ENCODE measurements around the gene MEGF11. TPM values are rescaled to one million over a fixed set of nuclear protein-coding genes. Genes with fewer than 3 reads are reported as not detected.

Gene MEGF11
- total RNA-seq, 1 experiment from 2014 or later: 0.03 TPM

DNA sequence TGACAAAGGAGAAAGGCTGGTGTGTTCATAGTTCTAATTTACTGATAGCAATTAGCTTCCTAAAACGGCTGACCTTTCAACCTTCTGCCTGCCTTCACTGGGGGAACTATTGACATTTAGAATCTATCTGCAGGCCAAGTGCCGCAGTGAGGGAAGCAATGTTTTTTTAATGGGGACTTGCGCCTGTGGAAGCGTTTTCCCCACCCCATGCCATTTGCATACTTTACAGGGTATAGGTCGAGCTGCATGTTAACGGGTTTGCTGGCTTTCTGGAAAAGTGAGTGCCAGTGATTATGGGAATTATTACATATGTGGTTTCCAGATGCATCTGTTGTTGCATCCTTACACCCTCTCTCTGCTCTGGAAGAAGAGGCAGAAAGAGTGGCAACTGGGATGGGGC is 204.2 kb downstream of the MEGF11 start:
- H3K27ac ChIP-seq: no peak overlapping the region
- H3K4me3 ChIP-seq: no peak overlapping the region
- no peaks in the 10 kb centered on the region for H3K36me3 ChIP-seq
- no peaks in the 10 kb centered on the region for H3K4me1 ChIP-seq (replicated peaks)
- peaks cover 6% of the 10 kb centered on the region; the same call in 1 of the 2 replicates for H3K27me3 ChIP-seq (replicated peaks)
- H3K9me3 ChIP-seq (replicated peaks): no peaks in the 10 kb centered on the region
- DNase-seq (ENCODE audit: low read depth in 1 of 2, low spot score in 2 of 2): no peak

DNA sequence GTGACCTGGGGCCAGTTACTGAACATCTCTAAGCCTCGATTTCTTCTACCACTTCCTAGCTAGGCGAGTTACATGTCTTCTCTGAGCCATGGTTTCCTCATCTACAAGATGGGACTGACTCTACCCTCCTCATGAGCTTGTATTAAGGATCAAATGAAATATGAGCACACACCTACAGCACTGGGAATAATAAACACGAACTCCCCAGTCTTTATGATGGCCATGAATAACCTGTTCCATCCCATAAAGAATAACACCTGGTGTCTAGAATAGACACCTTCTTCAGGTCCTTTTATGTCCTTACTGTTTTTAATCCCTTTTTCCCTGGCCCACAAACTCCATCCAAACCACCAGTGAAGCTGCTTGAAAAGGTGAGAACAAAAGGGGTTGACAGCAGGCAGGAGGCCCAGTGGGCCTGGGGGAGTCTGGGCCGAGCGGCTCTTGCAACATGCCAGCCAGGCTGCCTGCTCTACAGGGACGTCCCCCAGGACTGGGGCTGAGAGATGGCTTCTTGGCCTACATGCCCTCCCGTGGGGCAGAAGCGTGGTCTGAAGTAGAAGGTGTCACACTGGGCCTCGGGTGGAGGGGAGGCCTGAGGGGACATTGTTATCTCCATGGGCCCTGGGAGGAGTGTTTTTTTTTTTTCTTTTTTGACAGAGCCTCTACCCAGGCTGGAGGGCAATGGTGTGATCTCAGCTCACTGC is 206.1 kb downstream of the MEGF11 start:
- no peak overlapping the region for H3K27ac ChIP-seq
- H3K27me3 ChIP-seq (replicated peaks): peaks cover 13% of the 10 kb centered on the region; the same call in 1 of the 2 replicates
- DNase-seq (ENCODE audit: low read depth in 1 of 2, low spot score in 2 of 2): no peak
- no peaks in the 10 kb centered on the region for H3K9me3 ChIP-seq (replicated peaks)
- no peak overlapping the region for H3K4me3 ChIP-seq
- no peaks in the 10 kb centered on the region for H3K4me1 ChIP-seq (replicated peaks)
- no peaks in the 10 kb centered on the region for H3K36me3 ChIP-seq

DNA sequence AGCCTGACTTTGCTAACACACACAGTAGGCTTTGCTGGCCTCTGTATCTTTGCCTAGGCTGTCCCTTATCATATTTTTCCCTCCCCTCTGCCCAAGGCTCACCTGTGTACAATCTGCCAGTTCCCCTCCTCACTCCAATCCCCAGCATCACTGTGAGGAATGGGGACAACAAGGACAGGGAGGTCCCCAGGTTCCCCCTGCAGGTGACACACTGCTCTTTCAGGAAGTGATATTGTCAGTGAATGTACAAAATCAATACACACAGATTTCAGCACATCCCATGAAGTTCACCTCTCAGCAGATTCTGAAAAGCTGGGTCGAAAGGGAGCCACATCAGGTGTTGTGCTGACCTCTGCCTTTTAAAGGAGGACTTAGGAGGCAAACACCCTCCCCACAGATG is 206.8 kb downstream of the MEGF11 start:
- Histone ChIP-seq H3K27me3 (replicated peaks) (peaks cover 13% of the 10 kb centered on the region; the same call in 1 of the 2 replicates), H3K4me1 (replicated peaks) (no peaks in the 10 kb centered on the region), H3K36me3 (no peaks in the 10 kb centered on the region), H3K27ac (no peak overlapping the region), H3K4me3 (no peak overlapping the region), H3K9me3 (replicated peaks) (no peaks in the 10 kb centered on the region)
- DNase-seq (ENCODE audit: low read depth in 1 of 2, low spot score in 2 of 2): no peak

DNA sequence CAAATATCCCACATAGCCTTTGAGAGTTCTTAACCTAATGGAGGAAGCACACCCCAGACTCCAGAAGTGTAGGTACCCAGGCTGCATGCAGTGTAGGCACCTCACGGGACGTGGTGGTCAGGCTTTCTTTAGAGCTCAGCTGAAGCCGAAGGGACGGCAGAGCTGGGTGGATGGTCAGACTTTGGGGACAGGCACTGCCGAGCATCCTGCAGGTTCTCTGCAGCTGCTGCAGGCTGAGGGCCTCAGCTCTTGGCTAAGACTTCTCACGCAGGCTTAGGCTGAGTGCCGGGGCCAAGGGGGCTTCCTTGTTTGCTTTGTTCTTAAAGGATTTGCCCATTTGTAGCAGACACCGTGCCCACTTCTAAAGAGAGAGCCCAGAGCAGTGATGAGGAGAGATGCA is 207.2 kb downstream of the MEGF11 start:
- Histone ChIP-seq H3K4me1 (replicated peaks) (no peaks in the 10 kb centered on the region), H3K36me3 (no peaks in the 10 kb centered on the region), H3K4me3 (no peak overlapping the region), H3K9me3 (replicated peaks) (no peaks in the 10 kb centered on the region), H3K27me3 (replicated peaks) (peaks cover 17% of the 10 kb centered on the region), H3K27ac (no peak overlapping the region)
- no peak for DNase-seq (ENCODE audit: low read depth in 1 of 2, low spot score in 2 of 2)

DNA sequence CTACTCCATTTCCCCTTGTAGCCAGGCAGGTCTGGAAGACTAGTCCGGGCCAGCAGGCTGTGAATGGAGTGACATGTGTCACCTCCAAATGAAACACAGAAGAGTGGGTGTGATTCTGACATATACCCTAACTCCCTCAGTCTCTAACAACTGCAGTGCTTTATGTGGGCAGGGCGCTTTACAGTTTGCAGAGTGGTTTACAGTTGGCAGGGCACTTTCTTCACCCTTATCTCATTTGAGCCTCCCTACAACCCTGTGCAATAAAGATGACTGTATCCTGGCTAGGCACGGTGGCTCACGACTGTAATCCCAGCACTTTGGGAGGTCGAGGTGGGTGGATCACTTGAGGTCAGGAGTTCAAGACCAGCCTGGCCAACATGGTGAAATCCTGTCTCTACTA is 208.0 kb downstream of the MEGF11 start:
- H3K27me3 ChIP-seq (replicated peaks): peaks cover 25% of the 10 kb centered on the region
- no peaks in the 10 kb centered on the region for H3K36me3 ChIP-seq
- no peak overlapping the region for H3K4me3 ChIP-seq
- no peaks in the 10 kb centered on the region for H3K4me1 ChIP-seq (replicated peaks)
- H3K27ac ChIP-seq: no peak overlapping the region
- no peaks in the 10 kb centered on the region for H3K9me3 ChIP-seq (replicated peaks)
- no peak for DNase-seq (ENCODE audit: low read depth in 1 of 2, low spot score in 2 of 2)

DNA sequence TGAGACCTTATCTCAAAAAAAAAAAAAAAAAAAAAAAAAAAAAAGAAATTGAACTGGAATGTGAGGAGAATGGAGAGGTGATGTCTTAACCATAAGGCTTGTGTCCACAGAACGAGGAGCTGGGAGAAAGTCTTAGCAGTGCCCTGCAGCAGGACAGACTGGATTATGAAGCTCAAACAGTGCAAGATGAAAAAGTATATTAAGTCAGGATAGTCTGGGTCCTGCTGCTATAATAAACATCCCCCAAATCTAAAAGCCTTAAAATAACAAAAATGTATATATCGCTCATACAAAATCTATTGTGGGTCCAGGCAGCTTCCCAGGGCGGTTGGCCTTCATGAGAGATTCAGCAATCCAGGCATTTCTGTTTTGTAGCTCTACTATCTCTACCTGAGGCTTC is 208.7 kb downstream of the MEGF11 start:
- no peaks in the 10 kb centered on the region for H3K9me3 ChIP-seq (replicated peaks)
- H3K27ac ChIP-seq: no peak overlapping the region
- H3K4me3 ChIP-seq: no peak overlapping the region
- DNase-seq (ENCODE audit: low read depth in 1 of 2, low spot score in 2 of 2): no peak
- no peaks in the 10 kb centered on the region for H3K36me3 ChIP-seq
- H3K27me3 ChIP-seq (replicated peaks): peaks cover 32% of the 10 kb centered on the region
- no peaks in the 10 kb centered on the region for H3K4me1 ChIP-seq (replicated peaks)

DNA sequence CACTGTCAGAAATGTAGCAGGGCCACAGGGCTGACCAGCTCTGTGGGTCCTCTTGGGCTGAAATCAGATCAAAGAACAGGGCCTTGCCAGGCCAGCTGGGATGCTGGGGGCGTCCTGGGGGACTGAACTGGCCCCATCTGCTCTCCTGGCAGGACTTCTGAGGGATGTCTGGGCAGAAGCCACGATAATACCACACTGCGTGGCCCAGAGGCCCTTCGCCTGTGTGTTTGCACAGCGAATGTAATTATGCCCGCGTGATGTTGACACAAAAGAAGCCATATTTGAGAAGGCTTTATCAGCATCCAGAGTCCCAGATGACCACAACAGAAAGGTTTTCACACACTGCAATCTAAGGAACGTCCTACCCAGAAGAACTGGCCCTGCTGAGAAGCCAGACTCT is 210.3 kb downstream of the MEGF11 start:
- H3K4me1 ChIP-seq (replicated peaks): no peaks in the 10 kb centered on the region
- H3K9me3 ChIP-seq (replicated peaks): no peaks in the 10 kb centered on the region
- no peak overlapping the region for H3K4me3 ChIP-seq
- H3K27me3 ChIP-seq (replicated peaks): peaks cover 37% of the 10 kb centered on the region
- H3K27ac ChIP-seq: no peak overlapping the region
- H3K36me3 ChIP-seq: no peaks in the 10 kb centered on the region
- no peak for DNase-seq (ENCODE audit: low read depth in 1 of 2, low spot score in 2 of 2)

DNA sequence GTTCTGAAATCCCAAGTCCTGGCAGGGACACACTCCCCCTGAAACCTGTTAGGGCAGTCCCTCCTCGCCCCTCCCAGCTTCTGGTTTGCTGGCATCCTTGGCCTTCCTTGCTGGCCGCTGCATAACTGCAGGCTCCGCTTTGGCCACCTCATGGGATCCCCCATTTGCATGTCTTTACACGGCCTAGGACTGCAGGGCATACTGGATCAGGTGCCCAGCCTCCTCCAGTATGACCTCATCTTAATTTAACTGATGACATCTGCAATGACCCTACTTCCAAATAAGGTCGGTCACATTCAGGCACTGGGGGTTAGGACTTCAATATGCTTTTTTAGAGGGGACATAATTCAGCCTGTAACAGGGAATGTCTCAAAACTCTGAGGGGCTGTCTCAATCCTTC is 210.9 kb downstream of the MEGF11 start:
- Histone ChIP-seq H3K27me3 (replicated peaks) (peaks cover 44% of the 10 kb centered on the region), H3K4me1 (replicated peaks) (no peaks in the 10 kb centered on the region), H3K9me3 (replicated peaks) (no peaks in the 10 kb centered on the region), H3K4me3 (no peak overlapping the region), H3K27ac (no peak overlapping the region), H3K36me3 (no peaks in the 10 kb centered on the region)
- no peak for DNase-seq (ENCODE audit: low read depth in 1 of 2, low spot score in 2 of 2)

DNA sequence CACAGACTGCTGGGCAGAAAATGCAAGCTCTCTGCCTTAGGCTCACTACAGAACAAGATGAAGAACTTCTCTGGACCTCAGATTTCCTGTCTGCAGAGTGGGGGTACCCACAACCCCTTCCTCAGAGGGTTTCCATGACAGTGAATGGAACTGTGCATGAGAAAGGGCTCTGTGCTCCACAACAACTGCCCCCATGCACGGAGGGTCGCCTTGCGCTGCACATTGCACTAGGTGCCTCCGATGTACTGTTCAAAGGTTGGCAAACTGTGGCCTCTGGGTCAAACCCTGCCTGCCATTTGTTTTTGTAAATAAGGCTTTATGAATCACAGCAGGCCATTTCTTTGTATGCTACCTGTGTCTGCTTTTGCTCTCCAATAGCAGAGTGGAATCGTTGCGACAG is 212.3 kb downstream of the MEGF11 start:
- H3K4me3 ChIP-seq: no peak overlapping the region
- H3K9me3 ChIP-seq (replicated peaks): no peaks in the 10 kb centered on the region
- no peak for DNase-seq (ENCODE audit: low read depth in 1 of 2, low spot score in 2 of 2)
- H3K27me3 ChIP-seq (replicated peaks): peaks cover 44% of the 10 kb centered on the region
- H3K27ac ChIP-seq: no peak overlapping the region
- no peaks in the 10 kb centered on the region for H3K4me1 ChIP-seq (replicated peaks)
- no peaks in the 10 kb centered on the region for H3K36me3 ChIP-seq

DNA sequence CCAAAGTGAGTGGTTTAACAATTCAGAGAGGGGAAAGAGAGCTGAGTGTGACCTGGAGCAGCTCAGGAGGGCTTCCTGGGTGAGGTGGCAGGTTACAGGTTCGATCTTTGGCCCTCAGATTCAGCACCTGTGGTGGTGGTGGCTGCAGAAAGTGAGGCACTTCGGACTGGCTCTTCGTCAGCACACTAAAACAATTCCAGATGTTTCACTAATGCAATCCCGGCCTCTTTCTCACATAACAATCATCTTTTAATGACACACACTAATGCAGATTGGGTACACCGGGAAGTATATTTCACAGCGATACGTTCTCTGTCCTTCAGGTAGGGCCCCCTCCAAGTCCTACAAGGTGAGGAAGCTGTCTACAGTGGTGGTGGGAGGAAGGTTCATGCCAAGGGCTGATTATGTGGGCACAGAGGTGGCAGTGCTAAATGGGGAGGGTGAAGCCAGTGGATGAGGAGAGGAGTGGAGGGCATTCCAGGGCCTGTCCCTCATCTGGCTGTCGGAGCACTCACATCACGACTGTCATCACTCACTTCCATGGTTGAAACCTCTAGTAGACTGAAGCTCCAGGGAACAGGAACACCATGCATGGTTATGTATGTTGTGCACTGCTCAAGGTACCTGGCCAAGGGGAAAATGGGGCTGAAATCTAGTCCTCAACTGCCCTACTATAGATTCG is 213.2 kb downstream of the MEGF11 start:
- no peak for DNase-seq (ENCODE audit: low read depth in 1 of 2, low spot score in 2 of 2)
- no peak overlapping the region for H3K27ac ChIP-seq
- no peaks in the 10 kb centered on the region for H3K9me3 ChIP-seq (replicated peaks)
- H3K27me3 ChIP-seq (replicated peaks): peaks cover 52% of the 10 kb centered on the region
- no peak overlapping the region for H3K4me3 ChIP-seq
- H3K4me1 ChIP-seq (replicated peaks): no peaks in the 10 kb centered on the region
- H3K36me3 ChIP-seq: no peaks in the 10 kb centered on the region

DNA sequence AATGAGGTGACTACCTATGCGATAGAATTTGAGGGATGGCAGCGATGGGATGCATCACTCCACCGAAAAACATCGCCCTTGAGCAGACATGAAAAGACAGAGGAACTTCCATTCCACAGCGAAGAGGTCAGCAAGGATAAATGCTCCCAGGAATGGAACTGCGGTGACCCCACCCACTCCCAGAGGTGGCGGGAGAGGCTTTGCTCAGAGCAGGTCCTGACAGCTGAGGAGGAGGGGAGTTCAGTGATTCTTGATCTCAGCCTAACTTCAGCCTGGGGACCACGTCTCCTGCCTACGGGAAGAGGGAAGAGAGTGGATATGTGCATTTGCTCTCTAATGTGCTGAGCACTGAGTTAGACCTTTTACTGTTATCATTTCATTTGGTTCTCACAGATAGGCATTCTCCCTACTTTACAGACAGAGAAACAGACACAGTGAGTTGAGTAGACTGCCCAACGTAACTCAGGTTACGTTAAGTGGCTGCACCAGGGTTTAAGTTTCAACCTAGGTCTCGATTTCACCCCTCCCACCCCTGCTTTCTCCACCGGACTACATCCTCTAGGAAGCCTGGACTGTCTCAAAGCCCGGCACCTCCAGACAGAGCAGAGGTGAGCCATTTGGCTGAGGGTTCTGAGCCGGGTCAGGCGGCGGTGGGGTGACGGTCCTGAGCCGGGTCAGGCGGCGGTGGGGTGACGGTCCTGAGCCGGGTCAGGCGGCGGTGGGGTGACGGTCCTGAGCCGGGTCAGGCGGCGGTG is 214.3 kb downstream of the MEGF11 start:
- no peak overlapping the region for H3K27ac ChIP-seq
- no peaks in the 10 kb centered on the region for H3K9me3 ChIP-seq (replicated peaks)
- no peak for DNase-seq (ENCODE audit: low read depth in 1 of 2, low spot score in 2 of 2)
- H3K4me3 ChIP-seq: no peak overlapping the region
- H3K4me1 ChIP-seq (replicated peaks): no peaks in the 10 kb centered on the region
- H3K36me3 ChIP-seq: no peaks in the 10 kb centered on the region
- H3K27me3 ChIP-seq (replicated peaks): peaks cover 60% of the 10 kb centered on the region

DNA sequence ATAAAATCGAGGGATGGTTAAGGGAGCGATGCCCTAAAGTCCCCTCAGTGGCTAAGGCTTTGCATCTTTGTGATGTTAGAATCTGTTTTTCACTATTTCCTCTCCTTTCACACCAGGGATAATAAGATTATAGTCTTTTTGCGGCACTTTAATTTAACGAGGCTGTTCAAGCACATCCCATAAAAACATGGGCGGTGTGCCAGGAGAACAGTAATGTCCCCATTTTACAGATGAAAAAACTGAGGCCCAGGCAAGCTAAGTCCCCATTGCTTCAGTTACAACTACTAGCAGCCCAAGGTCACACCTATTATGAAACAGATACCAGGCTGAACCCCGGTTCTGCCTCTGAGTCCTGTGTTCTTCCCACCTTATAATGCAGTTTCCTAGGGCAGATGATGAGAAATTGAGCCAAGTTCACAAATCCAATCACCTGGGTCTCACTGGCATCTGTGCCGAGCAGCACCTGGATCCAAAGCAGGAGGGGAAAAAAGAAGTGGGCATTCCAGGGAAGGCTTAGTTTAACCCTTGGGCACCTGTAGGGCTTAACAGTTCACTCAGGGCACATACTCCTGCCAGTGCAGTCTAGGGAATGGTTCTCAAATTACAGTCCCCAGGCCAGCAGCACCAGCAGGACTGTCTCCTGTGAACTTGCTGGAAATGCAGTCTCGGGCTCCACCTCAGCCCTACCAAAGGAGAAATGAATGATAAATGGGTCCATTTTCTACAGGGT is 215.0 kb downstream of the MEGF11 start:
- Histone ChIP-seq H3K36me3 (no peaks in the 10 kb centered on the region), H3K4me1 (replicated peaks) (no peaks in the 10 kb centered on the region), H3K27me3 (replicated peaks) (peaks cover 54% of the 10 kb centered on the region), H3K9me3 (replicated peaks) (no peaks in the 10 kb centered on the region), H3K27ac (no peak overlapping the region), H3K4me3 (no peak overlapping the region)
- no peak for DNase-seq (ENCODE audit: low read depth in 1 of 2, low spot score in 2 of 2)

DNA sequence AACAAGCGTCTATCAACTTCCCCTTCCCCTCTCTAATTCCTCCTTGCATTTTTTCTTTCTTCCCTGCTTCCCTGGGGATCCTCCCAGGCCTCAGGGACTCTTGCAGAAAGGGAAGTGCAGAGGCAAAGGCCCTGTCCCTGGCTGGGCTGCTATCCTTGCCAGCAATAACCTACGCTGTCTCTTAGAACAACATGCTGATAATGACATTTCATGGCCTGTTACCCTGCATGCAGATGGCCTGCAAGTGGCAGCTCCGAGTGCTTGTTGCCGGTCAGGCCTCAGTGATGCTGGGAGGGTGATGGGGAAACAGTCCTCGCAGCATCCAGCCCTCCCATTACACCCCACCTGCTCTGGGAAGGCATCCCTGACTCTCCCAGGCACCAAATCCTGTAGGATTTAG is 216.7 kb downstream of the MEGF11 start:
- Histone ChIP-seq H3K27ac (no peak overlapping the region), H3K4me1 (replicated peaks) (no peaks in the 10 kb centered on the region), H3K4me3 (no peak overlapping the region), H3K9me3 (replicated peaks) (peaks cover 3% of the 10 kb centered on the region; the same call in 1 of the 2 replicates), H3K36me3 (no peaks in the 10 kb centered on the region), H3K27me3 (replicated peaks) (peaks cover 54% of the 10 kb centered on the region)
- no peak for DNase-seq (ENCODE audit: low read depth in 1 of 2, low spot score in 2 of 2)

Data from SJSA1 (cell line).